ENCODE data around the gene C1QB. TPM values are rescaled to one million over a fixed set of nuclear protein-coding genes. Genes with fewer than 3 reads are reported as not detected.

C1QB gene
- total and polyA plus RNA-seq, 2 of the 4 experiments (the other 2 are of a cell fraction): not detected

GRCh38 chr1:22627331-22627730 is 25.7 kb upstream of the C1QB start (continued):
- no peak for TF ChIP-seq MAZ (IDR thresholded peaks at IDR 0.05; ENCODE audit: borderline replicate concordance, low read depth, low read length)

- H3K79me1 ChIP-seq (ENCODE audit: low read depth in 1 of 2, low read length in 2 of 2): no peaks in the 10 kb centered on the region
- H3K18ac ChIP-seq (ENCODE audit: low read depth, low read length): no peak overlapping the region
- H2BK5ac ChIP-seq (ENCODE audit: low read depth, low read length, poor library complexity, severe bottlenecking): no peak overlapping the region
- H3K4me1 ChIP-seq (ENCODE audit: control insufficient read depth, insufficient read depth, low read length): no peaks in the 10 kb centered on the region
- H3K4me3 ChIP-seq (ENCODE audit: insufficient read depth, low read depth, low read length): no peak overlapping the region
- no peak overlapping the region for H3K56ac ChIP-seq (ENCODE audit: extremely low read depth, insufficient read depth, low read length)
- peaks cover 70% of the 10 kb centered on the region for H3K27me3 ChIP-seq (ENCODE audit: control insufficient read depth, insufficient read depth, low read length)
- in situ Hi-C loops (cut with MboI; ENCODE audit: low sequenced_read_pairs) (no loop called here), intact Hi-C loops (cut with micrococcal nuclease) (no loop called here), dilution Hi-C loops (cut with HindIII; ENCODE audit: low sequenced_read_pairs, unreplicated experiment) (no loop called here)
- no peak overlapping the region for H4K8ac ChIP-seq (ENCODE audit: low read depth in 2 of 2, low read length in 2 of 2)
- H3K4me2 ChIP-seq (ENCODE audit: low read depth, low read length): no peak overlapping the region
- no peak overlapping the region for H2AK5ac ChIP-seq (ENCODE audit: low read depth, low read length)
- no peak overlapping the region for H2BK120ac ChIP-seq (ENCODE audit: low read depth, low read length)
- no peak overlapping the region for H3K23ac ChIP-seq (ENCODE audit: low read depth, low read length)
- H3K27ac ChIP-seq (ENCODE audit: insufficient read depth, low read length): no peak overlapping the region
- ChIA-PET CTCF (no interaction called here), POLR2A (ENCODE audit: unreplicated experiment) (no interaction called here)
- no peaks in the 10 kb centered on the region for H3K36me3 ChIP-seq (ENCODE audit: control insufficient read depth, insufficient read depth, low read length)
- no CpG with 5 or more reads among the region's 11 CpGs for WGBS, 2 experiments (ENCODE audit: extremely low coverage in 2 of 2, insufficient read length in 1 of 2)
- H3K9me3 ChIP-seq (ENCODE audit: control insufficient read depth, insufficient read depth, low read length): no peaks in the 10 kb centered on the region
- no peak for ATAC-seq (ENCODE audit: low read depth)
- H2AK9ac ChIP-seq (replicated peaks; ENCODE audit: low read depth, low read length, poor library complexity): no peak overlapping the region
- H2AFZ ChIP-seq (replicated peaks; ENCODE audit: low read length, poor library complexity): no peak overlapping the region
- H3K9ac ChIP-seq (ENCODE audit: low read depth, low read length): no peak overlapping the region
- no peak overlapping the region for H4K91ac ChIP-seq (ENCODE audit: insufficient read depth, low read depth, low read length)
- no peaks in the 10 kb centered on the region for H3K9me1 ChIP-seq (ENCODE audit: insufficient read depth, low read length)
- no peak overlapping the region for H2BK20ac ChIP-seq (ENCODE audit: low read depth, low read length)
- H4K20me1 ChIP-seq (ENCODE audit: insufficient read depth, low read length): peaks cover 3% of the 10 kb centered on the region; the same call in 1 of the 2 replicates
- no peak for TF ChIP-seq RAD21 (IDR thresholded peaks at IDR 0.05; ENCODE audit: low read length)
- TF ChIP-seq SMC3 (IDR thresholded peaks at IDR 0.05; ENCODE audit: low read depth, low read length): no peak
- TF ChIP-seq BHLHE40 (IDR thresholded peaks at IDR 0.05; ENCODE audit: low read depth, low read length): no peak
- TF ChIP-seq FOS (IDR thresholded peaks at IDR 0.05; ENCODE audit: low read depth, low read length): no peak
- TF ChIP-seq POLR2A (IDR thresholded peaks at IDR 0.05; ENCODE audit: low read depth, low read length): no peak
- no peak for TF ChIP-seq RCOR1 (IDR thresholded peaks at IDR 0.05; ENCODE audit: insufficient replicate concordance, low read length)
- TF ChIP-seq NFE2L2 (IDR thresholded peaks at IDR 0.05; ENCODE audit: low read depth, low read length): no peak
- no peak for TF ChIP-seq CTCF (conservative IDR thresholded peaks at IDR 0.05; ENCODE audit: low read depth, low read length)
- TF ChIP-seq ELK1 (IDR thresholded peaks at IDR 0.05; ENCODE audit: borderline replicate concordance, low read depth, low read length): no peak
- TF ChIP-seq CHD1 (IDR thresholded peaks at IDR 0.05; ENCODE audit: low read depth, low read length): no peak
- DNase-seq: no peak
- no peak overlapping the region for H3K4ac ChIP-seq (ENCODE audit: low read depth, low read length)
- BruUV-seq (replicated peaks): no TSS peak
- no peak overlapping the region for H2BK15ac ChIP-seq (ENCODE audit: low read depth, low read length)
- no peak overlapping the region for H3K14ac ChIP-seq (replicated peaks; ENCODE audit: low read depth, low read length)
- H4K5ac ChIP-seq (ENCODE audit: low read depth, low read length): no peak overlapping the region
Measured at GRCh38 chr1:22628698-22629444, 24.2 kb upstream of the C1QB start.
